Inflammatory macrophage treated with lipopolysaccharide for 1 hour (primary cell): ENCODE results near the gene PJA1.

Source experiments
- DNase-seq, 2 donors: peaks; one replicate each; pipeline ENCODE4 v3.0.0-alpha.2; 2020 to 2022

PJA1 gene

GRCh38 chrX:69163936-69164741 lies 1.1 kb downstream of the PJA1 start:
- no peak for DNase-seq

- no peak for DNase-seq
Observed at GRCh38 chrX:69162361-69162865, 2.8 kb downstream of the PJA1 start.

- DNase-seq, result no peak
Observed at GRCh38 chrX:69161786-69162349, 3.4 kb downstream of the PJA1 start.

- DNase-seq, result no peak
Observed at GRCh38 chrX:69161371-69161770, 3.9 kb downstream of the PJA1 start.

- DNase-seq, result peak; percentile 62 to 81
Observed at GRCh38 chrX:69158166-69158980, 6.9 kb downstream of the PJA1 start.

- DNase-seq, result no peak
Observed at GRCh38 chrX:69156638-69157037, 8.6 kb downstream of the PJA1 start.

- no peak for DNase-seq
Observed at GRCh38 chrX:69155786-69156520, 9.3 kb downstream of the PJA1 start.

- no peak for DNase-seq
Observed at GRCh38 chrX:69154051-69154450, 11.2 kb downstream of the PJA1 start.

GRCh38 chrX:69153060-69153730 lies 12.1 kb downstream of the PJA1 start:
- DNase-seq, result no peak

GRCh38 chrX:69152417-69152841 lies 12.8 kb downstream of the PJA1 start:
- peak; percentile 37 to 64 for DNase-seq

- no peak for DNase-seq
Observed at GRCh38 chrX:69151866-69152284, 13.4 kb downstream of the PJA1 start.

- DNase-seq, result no peak
Observed at GRCh38 chrX:69150281-69150960, 14.8 kb downstream of the PJA1 start.

- DNase-seq, result no peak
Observed at GRCh38 chrX:69149466-69150280, 15.6 kb downstream of the PJA1 start.

- no peak for DNase-seq
Observed at GRCh38 chrX:69148946-69149345, 16.3 kb downstream of the PJA1 start.

- DNase-seq, result no peak
Observed at GRCh38 chrX:69146739-69147138, 18.5 kb downstream of the PJA1 start.

GRCh38 chrX:69145714-69146113 lies 19.5 kb downstream of the PJA1 start:
- DNase-seq, result no peak

- no peak for DNase-seq
Observed at GRCh38 chrX:69144838-69145680, 20.2 kb downstream of the PJA1 start.

GRCh38 chrX:69143530-69143929 lies 21.7 kb downstream of the PJA1 start:
- no peak for DNase-seq

- DNase-seq, result no peak
Observed at GRCh38 chrX:69142788-69143469, 22.3 kb downstream of the PJA1 start.
